GM23248 (cell line): ENCODE results near the gene ANG.

ENCODE experiments used
- EZH2 ChIP-seq: fragments of 200-600 bp; sonication (generic); IDR thresholded peaks from 2 replicates; pipeline ENCODE4 v1.6.1; 2018; ENCODE audit warnings: antibody characterized with exemption, mild to moderate bottlenecking; ENCODE audit not compliant: insufficient read depth, poor library complexity, severe bottlenecking
- EZH2phosphoT487 ChIP-seq: fragments of 200-600 bp; sonication (generic); IDR thresholded peaks from 2 replicates; pipeline ENCODE4 v1.6.1; 2018; ENCODE audit warnings: antibody characterized with exemption, moderate library complexity, mild to moderate bottlenecking, low read depth; ENCODE audit not compliant: insufficient read depth

DNA sequence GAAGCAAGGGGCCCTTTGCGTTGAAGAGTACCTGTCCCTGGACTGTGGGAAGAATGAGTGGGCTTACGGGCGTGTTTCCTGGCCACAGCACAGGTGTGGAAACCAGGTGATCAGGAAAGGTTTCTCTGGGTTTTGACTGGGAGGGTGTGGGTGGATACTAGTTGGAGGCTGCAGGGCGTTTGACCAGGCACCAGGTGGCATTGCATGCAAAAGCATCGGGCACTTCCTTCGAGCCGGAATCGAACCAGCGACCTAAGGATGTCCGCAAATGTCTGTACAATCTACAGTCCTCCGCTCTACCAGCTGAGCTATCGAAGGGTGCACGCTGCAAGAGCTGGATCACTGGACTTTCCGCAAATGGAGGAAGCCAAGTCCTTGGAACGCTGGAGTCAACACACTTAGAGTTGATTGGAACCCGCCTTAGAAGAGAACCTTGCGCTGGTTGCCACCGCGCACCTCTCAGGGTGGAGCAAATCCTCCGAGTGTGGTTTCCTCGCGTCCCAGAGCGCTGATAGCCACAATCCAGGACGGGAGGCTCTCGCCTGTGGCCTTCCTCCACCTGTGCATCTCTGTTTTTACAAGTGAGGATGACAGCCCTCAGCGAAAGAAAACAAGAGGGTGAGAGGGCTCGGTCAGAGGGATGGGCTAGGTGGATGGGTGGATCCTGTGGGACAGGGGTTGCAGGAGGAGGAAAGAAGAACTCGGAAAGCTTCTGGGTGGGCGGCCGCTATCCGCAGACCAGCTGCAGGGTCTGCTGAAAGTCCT, 25.4 kb upstream of the ANG start:
- TF ChIP-seq EZH2phosphoT487 (no peak), EZH2 (no peak)
